ENCODE measurements around the gene BLVRA. TPM values are rescaled to one million over a fixed set of nuclear protein-coding genes. Genes with fewer than 3 reads are reported as not detected.
"Not testable (repeated sequence)": the region's sequence is repeated elsewhere in the genome, so short reads cannot be mapped to it uniquely, and the experiment has no call there.

The BLVRA gene
- total RNA-seq, 1 donor from 2014 or later = 39.9 TPM

DNA sequence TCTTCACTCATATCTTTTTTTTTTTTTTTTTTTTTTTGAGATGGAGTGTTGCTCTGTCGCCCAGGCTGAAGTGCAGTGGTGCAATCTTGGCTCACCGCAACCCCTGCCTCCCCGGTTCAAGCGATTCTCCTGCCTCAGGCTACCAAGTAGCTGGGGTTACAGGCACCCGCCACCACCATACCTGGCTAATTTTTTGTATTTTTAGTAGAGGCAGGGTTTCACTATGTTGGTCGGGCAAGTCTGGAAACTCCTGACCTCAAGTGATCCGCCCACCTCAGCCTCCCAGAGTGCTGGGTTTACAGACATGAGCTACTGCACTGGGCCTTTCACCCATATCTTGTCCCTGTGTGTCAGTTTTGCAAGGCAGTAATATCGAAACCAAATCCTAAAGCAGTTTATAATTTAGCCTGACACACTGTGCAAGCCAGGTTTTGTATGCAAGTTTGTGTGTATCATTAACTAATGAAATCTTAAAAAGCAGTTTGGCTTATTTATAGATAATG lies 26.2 kb downstream of the BLVRA start:
- intact Hi-C loops (cut with micrococcal nuclease); H3K27me3 Mint-ChIP-seq; H3K4me3 Mint-ChIP-seq; H3K27ac Mint-ChIP-seq; H3K9me3 Mint-ChIP-seq; DNase-seq: not testable (repeated sequence)
- H3K36me3 Mint-ChIP-seq (ENCODE audit: low read depth) = peaks cover 18% of the 10 kb centered on the region
- peaks cover 12% of the 10 kb centered on the region for H3K4me1 Mint-ChIP-seq

DNA sequence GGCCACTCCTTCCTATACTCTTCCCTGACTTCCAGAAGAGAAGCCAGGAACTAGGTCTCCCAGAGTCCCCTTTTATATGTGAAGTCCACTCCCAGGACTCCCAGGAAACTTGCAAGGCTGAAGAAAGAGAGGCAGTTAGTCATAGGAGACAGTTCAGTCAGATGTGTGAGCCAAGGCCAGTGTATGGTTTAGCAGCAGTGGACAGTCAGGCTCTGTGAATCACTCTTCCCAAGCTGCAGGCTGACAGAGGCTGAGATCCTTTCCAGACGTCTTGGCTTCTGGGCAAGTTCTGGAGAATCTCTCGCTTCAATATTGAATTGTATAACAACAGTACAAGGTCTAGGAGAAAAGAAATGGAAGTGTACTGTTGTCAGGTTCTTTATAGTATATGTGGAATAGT lies 26.9 kb downstream of the BLVRA start:
- H3K9me3 Mint-ChIP-seq = no peaks in the 10 kb centered on the region
- intact Hi-C loops (cut with micrococcal nuclease) = no loop called here
- H3K36me3 Mint-ChIP-seq (ENCODE audit: low read depth) = peaks cover 19% of the 10 kb centered on the region
- H3K4me3 Mint-ChIP-seq = no peak overlapping the region
- peaks cover 12% of the 10 kb centered on the region for H3K4me1 Mint-ChIP-seq
- no peak overlapping the region for H3K27ac Mint-ChIP-seq
- H3K27me3 Mint-ChIP-seq = no peaks in the 10 kb centered on the region
- no peak for DNase-seq

DNA sequence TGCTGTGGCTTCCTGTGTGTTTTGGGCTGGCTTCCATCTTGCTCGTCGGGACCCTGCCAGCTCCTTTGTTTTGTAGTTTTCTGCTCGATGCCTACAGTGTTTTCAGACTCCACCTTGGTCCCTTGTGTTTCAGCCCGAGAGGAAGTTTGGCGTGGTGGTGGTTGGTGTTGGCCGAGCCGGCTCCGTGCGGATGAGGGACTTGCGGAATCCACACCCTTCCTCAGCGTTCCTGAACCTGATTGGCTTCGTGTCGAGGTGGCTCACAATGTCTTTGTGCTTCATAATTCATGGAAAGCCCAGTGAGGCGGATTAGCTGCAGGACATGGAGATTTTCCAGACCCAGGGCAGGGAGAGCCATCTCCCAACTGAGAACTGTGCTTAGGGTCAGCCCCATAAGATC lies 29.3 kb downstream of the BLVRA start:
- intact Hi-C loops (cut with micrococcal nuclease) = no loop called here

DNA sequence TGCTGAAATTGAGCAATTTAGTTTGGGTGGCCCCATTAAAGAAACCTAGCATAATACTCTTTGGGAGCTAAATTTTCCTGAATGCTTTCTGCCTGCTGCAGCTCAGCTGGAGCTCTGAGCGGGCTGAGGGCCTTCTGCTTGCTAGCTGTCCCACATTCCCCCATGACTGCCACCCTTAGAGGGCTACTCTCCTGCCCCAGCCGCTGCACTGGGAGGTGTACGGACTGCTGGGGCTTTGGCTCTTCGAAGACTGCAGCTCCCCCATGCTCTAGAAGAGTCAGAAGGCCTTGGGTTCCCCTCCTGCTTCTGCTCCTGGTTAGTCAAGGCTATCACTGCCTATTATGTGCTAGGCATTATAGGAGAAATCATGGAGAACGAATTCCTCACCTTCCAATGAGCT lies 31.5 kb downstream of the BLVRA start:
- intact Hi-C loops (cut with micrococcal nuclease) = no loop called here
- no peak overlapping the region for H3K4me3 Mint-ChIP-seq
- H3K4me1 Mint-ChIP-seq = peaks cover 4% of the 10 kb centered on the region
- no peaks in the 10 kb centered on the region for H3K9me3 Mint-ChIP-seq
- no peak overlapping the region for H3K27ac Mint-ChIP-seq
- DNase-seq = no peak
- no peaks in the 10 kb centered on the region for H3K27me3 Mint-ChIP-seq
- H3K36me3 Mint-ChIP-seq (ENCODE audit: low read depth) = peaks cover 29% of the 10 kb centered on the region

More for the DNA sequence above, 29.3 kb downstream of the BLVRA start:
- Mint-ChIP-seq H3K9me3 (no peaks in the 10 kb centered on the region), H3K4me1 (peaks cover 11% of the 10 kb centered on the region), H3K4me3 (no peak overlapping the region), H3K36me3 (ENCODE audit: low read depth) (peaks cover 22% of the 10 kb centered on the region), H3K27ac (no peak overlapping the region), H3K27me3 (no peaks in the 10 kb centered on the region)
- DNase-seq = no peak

DNA sequence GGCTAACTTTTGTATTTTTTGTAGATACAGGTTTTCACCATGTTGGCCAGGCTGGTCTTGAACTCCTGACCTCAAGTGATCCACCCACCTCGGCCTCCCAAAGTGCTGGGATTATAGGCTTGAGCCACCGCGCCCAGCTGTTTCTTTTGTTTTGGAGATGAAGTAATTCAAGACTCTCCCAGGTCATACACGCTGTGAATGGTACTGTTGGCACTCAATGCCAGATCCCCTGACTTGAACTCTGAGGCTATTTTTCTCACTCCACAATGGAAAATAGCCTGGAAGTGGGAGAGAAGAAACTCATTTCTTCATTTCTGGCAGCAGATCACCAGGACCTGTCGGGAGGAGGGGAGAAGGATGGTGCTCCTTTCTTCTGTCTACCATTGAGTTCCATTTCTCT lies 32.4 kb downstream of the BLVRA start:
- no peak overlapping the region for H3K4me3 Mint-ChIP-seq
- peaks cover 32% of the 10 kb centered on the region for H3K36me3 Mint-ChIP-seq (ENCODE audit: low read depth)
- no peak overlapping the region for H3K27ac Mint-ChIP-seq
- intact Hi-C loops (cut with micrococcal nuclease) = no loop called here
- DNase-seq = no peak
- H3K9me3 Mint-ChIP-seq = no peaks in the 10 kb centered on the region
- H3K27me3 Mint-ChIP-seq = no peaks in the 10 kb centered on the region
- peaks cover 4% of the 10 kb centered on the region for H3K4me1 Mint-ChIP-seq

DNA sequence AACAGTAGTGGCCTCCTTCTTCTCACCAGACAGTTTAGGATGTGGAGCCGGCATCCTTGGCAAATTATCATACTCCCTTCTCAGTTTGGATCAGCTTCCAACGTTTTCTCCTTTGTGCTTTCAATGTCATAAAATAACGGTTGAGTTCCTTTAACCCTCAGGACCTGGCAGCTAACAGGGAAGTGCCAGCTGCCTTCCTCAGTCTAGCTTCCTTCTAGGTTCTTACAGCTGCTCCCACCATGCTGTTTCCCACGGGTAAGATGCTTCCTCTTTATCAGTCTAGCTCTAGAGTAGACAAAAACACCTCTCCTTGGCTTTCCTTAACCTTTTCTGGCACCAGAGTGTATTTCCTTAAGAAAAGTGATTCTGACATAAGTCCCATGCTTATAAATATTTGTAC lies 33.2 kb downstream of the BLVRA start:
- intact Hi-C loops (cut with micrococcal nuclease) = no loop called here
- no peak for DNase-seq
- Mint-ChIP-seq H3K9me3 (no peaks in the 10 kb centered on the region), H3K36me3 (ENCODE audit: low read depth) (peaks cover 32% of the 10 kb centered on the region), H3K4me3 (no peak overlapping the region), H3K27ac (no peak overlapping the region), H3K4me1 (peaks cover 4% of the 10 kb centered on the region), H3K27me3 (no peaks in the 10 kb centered on the region)

DNA sequence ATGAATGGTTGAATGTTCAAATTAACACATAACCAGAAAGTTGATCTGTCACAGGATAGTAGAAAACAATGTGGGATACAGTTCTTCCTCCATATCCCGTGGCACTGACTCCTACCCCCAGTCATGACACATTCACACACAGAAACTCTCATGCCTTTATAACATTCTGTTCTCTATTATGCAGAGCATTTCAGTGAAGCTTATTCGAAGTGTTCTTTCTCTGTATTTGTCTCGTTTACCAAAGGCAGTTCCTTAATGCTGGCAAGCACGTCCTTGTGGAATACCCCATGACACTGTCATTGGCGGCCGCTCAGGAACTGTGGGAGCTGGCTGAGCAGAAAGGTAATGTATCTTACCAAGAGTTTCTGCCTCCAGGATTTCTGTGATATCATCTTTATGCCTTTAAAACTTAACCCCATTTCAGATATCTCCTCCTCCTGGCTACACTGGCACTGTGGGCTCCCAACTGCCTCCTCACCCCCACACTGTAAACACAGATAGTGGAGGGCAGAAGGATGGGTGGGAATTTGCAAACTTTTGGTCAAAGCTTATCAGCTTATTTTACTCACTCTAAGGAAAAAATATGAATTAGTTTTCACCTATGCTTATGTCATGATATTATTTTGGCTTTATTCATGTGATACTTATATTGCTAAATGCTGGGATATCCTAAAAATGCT lies 34.1 kb downstream of the BLVRA start:
- intact Hi-C loops (cut with micrococcal nuclease) = no loop called here
- peaks cover 34% of the 10 kb centered on the region for H3K36me3 Mint-ChIP-seq (ENCODE audit: low read depth)
- H3K4me3 Mint-ChIP-seq = no peak overlapping the region
- no peaks in the 10 kb centered on the region for H3K9me3 Mint-ChIP-seq
- H3K27me3 Mint-ChIP-seq = no peaks in the 10 kb centered on the region
- DNase-seq = no peak
- no peak overlapping the region for H3K27ac Mint-ChIP-seq
- H3K4me1 Mint-ChIP-seq = peaks cover 4% of the 10 kb centered on the region

DNA sequence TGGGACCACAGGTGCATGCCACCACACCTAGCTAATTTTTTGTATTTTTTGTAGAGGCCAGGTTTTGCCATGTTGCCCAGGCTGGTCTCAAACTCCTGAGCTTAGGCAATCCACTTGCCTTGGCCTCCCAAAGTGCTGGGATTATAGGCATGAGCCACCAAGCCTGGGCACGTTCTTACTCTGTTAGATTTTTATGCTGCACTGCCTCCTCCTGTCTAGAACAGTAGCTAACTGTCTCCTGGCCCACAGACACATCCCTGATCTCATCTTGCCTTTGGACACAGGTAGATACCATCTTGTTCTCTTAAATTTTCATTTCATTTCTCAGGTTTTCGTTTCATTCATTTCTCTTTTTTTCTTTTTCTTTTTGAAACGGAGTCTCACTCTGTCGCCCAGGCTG lies 41.1 kb downstream of the BLVRA start:
- no peak for DNase-seq
- H3K27ac Mint-ChIP-seq = no peak overlapping the region
- H3K36me3 Mint-ChIP-seq (ENCODE audit: low read depth) = peaks cover 22% of the 10 kb centered on the region
- H3K4me3 Mint-ChIP-seq = no peak overlapping the region
- H3K4me1 Mint-ChIP-seq = no peaks in the 10 kb centered on the region
- H3K9me3 Mint-ChIP-seq = no peaks in the 10 kb centered on the region
- intact Hi-C loops (cut with micrococcal nuclease) = no loop called here
- H3K27me3 Mint-ChIP-seq = no peaks in the 10 kb centered on the region

DNA sequence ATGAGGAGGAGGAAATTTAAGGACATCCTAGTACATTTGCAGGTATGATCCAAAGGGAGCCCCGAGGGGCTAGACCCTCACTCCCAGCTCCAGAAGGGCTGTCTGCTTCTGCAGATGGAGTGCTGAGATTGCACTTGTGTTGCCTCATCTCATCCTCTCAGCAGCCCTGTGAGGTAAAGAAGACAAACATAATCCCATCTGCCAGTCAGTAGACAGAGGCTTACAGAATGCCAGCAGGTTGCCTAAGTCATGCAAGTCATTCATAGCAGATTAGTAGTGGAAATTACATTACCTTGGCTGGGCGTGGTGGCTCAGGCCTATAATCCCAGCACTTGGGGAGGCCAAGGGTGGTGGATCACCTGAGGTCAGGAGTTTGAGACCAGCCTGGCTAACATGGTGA lies 45.4 kb downstream of the BLVRA start:
- no peak overlapping the region for H3K4me3 Mint-ChIP-seq
- H3K4me1 Mint-ChIP-seq = no peaks in the 10 kb centered on the region
- no peaks in the 10 kb centered on the region for H3K9me3 Mint-ChIP-seq
- H3K27me3 Mint-ChIP-seq = no peaks in the 10 kb centered on the region
- H3K27ac Mint-ChIP-seq = no peak overlapping the region
- DNase-seq = no peak
- H3K36me3 Mint-ChIP-seq (ENCODE audit: low read depth) = peaks cover 19% of the 10 kb centered on the region
- intact Hi-C loops (cut with micrococcal nuclease) = no loop called here

DNA sequence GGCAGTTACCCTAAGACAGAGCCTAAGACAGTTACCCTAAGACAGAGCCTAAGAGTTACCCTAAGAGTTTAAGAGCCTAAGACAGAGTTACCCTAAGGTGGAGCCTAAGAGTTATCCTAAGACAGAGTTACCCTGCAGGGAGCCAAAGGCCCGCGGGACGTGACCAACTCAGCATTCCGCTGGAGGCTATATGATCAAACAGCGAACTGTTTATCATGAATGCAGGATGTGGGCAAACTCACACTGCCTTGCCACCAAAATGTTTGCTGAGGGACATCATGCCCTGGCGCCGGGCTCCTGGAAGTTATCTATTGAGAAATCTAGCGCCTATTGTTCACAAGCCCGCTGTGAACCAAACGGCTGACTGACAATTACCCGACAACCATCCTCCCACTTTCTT lies 49.9 kb downstream of the BLVRA start:
- peaks cover 4% of the 10 kb centered on the region for H3K4me1 Mint-ChIP-seq
- intact Hi-C loops (cut with micrococcal nuclease) = no loop called here
- no peak for DNase-seq
- H3K4me3 Mint-ChIP-seq = no peak overlapping the region
- H3K27me3 Mint-ChIP-seq = peaks cover 5% of the 10 kb centered on the region
- H3K36me3 Mint-ChIP-seq (ENCODE audit: low read depth) = peaks cover 17% of the 10 kb centered on the region
- no peaks in the 10 kb centered on the region for H3K9me3 Mint-ChIP-seq
- no peak overlapping the region for H3K27ac Mint-ChIP-seq

DNA sequence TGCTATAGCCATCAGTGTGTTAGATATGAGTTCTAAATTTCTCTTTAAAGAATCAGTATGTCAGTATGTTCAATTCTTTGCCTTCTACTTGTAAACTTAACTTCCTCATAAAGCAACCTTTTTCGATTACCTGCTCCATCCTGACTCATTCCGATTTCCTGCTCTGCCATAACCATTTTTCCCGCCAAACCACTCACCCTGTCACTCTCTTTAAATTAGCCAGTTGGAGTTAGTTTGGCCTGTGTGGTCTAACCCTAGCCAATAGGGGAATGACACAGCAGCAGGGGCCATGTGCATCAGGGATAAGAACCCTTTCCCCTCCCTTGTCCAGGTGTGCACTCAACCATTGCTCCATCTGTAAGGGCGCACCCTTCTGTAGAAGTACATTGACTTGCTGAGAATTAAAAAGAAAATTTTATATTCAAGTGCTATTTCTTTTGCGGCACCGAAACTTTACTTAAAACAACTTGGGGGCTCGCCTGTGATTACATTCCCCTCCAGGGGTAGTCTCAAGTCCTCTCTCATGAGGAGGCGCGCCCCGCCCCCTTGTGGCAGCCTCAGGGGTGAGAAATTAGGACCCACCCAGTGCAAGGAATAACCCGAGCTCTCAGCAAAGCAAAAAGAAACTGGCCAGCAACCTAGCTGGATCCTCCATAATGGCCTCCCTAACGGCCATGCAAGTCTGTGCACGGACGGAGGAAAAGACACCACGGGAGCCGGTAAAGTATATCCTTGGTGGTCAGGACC lies 51.9 kb downstream of the BLVRA start:
- H3K27ac Mint-ChIP-seq; H3K4me1 Mint-ChIP-seq; H3K9me3 Mint-ChIP-seq; H3K4me3 Mint-ChIP-seq; H3K36me3 Mint-ChIP-seq (ENCODE audit: low read depth); intact Hi-C loops (cut with micrococcal nuclease): not testable (repeated sequence)
- peaks cover 12% of the 10 kb centered on the region for H3K27me3 Mint-ChIP-seq
- peak; percentile 74 for DNase-seq

DNA sequence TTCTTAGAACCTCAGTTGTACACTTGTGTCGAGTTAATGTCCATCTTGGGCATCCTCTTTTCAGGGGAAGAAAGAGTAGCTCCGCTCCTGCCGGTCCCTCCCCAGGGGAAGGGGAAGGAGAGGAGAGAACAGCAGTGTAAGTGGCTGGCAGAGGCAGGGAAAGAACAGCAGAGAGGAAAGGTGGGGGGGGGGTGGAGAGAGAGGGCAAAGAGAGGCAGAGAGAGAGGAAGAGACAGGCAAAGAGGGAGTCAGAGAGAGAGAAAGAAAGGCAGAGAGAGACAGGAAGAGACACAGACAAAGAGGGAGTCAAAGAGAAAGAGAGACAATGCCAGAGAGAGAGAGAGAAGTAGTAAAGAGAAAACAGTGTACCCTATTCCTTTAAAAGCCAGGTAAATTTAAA lies 56.9 kb downstream of the BLVRA start:
- H3K4me3 Mint-ChIP-seq = no peak overlapping the region
- H3K9me3 Mint-ChIP-seq = no peaks in the 10 kb centered on the region
- H3K4me1 Mint-ChIP-seq = peaks cover 7% of the 10 kb centered on the region
- H3K27ac Mint-ChIP-seq = no peak overlapping the region
- no peak for DNase-seq
- intact Hi-C loops (cut with micrococcal nuclease) = no loop called here
- H3K27me3 Mint-ChIP-seq = peaks cover 34% of the 10 kb centered on the region
- H3K36me3 Mint-ChIP-seq (ENCODE audit: low read depth) = no peaks in the 10 kb centered on the region

DNA sequence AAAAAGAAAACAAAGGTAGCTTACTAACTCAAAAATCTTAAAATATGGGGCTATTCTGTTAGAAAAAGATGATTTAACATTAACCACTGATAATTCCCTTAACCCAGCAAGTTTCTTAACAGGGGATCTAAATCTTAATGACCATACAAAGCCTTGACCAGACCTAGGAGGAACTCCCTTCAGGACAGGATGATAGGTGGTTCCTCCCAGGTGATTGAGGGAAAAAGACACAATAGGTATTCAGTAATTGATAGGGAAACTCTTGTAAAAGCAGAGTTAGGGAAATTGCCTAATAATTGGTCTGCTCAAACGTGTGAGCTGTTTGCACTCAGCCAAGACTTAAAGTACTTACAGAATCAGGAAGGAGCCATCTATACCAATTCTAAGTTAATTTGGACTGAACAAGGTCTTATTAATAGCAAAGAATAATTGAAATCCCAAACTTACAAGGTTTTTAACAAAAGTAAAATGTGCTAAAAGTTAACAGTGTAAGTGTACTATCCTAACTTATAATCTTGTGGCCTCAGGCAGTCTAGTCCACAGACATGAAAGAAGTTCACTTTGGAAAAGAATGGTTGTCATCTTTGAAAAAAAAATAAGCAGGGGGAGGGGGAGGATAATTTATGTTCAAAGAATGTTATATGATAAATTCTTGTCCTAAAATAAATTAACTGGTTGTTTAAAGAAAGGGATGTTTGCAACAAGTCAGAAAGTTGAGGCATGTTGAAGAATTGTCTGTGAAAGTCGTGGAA lies 57.7 kb downstream of the BLVRA start:
- DNase-seq; H3K27ac Mint-ChIP-seq; H3K36me3 Mint-ChIP-seq (ENCODE audit: low read depth); intact Hi-C loops (cut with micrococcal nuclease); H3K9me3 Mint-ChIP-seq; H3K4me1 Mint-ChIP-seq; H3K4me3 Mint-ChIP-seq: not testable (repeated sequence)
- H3K27me3 Mint-ChIP-seq = peaks cover 37% of the 10 kb centered on the region

DNA sequence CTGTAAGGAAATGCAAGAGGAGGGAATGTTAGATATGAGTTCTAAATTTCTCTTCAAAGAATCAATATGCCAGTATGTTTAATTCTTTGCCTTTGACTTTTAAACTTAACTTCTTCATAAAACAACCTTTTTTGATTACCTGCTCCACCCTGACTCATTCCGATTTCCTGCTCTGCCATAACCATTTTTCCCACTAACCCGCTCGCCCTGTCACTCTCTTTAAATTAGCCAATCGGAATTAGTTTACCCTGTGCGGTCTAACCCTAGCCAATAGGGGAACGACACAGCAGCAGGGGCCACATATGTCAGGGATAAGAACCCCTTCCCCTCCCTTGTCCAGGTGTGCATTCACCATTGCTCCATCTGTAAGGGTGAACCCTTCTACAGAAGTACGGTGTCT lies 64.9 kb downstream of the BLVRA start:
- DNase-seq; H3K4me1 Mint-ChIP-seq; H3K27ac Mint-ChIP-seq; H3K36me3 Mint-ChIP-seq (ENCODE audit: low read depth); intact Hi-C loops (cut with micrococcal nuclease); H3K4me3 Mint-ChIP-seq; H3K9me3 Mint-ChIP-seq: not testable (repeated sequence)
- peaks cover 58% of the 10 kb centered on the region for H3K27me3 Mint-ChIP-seq

Data from activated CD4-positive, alpha-beta T cell treated with anti-CD3 and anti-CD28 coated beads, Interleukin-2, amount 10 ng/mL, durations not matched to agents 24 days and 14 days (primary cell).